Fibroblast of lung (primary cell): Measurements from ENCODE around the gene PGAM1.
"Not testable (repeated sequence)": the region's sequence is repeated elsewhere in the genome, so short reads cannot be mapped to it uniquely, and the experiment has no call there.

Experiments
- EZH2 ChIP-seq: IDR thresholded peaks from 2 replicates; pipeline ENCODE4 v1.5.1; 2012; ENCODE audit warnings: low read length, control low read depth, mild to moderate bottlenecking; ENCODE audit errors: missing control alignments
- TF ChIP-seq, protein P1 (sequence below), 2 donors: IDR thresholded peaks in 1 of 2; conservative IDR thresholded peaks in 1 of 2; 1 replicate in 1 of 2; 2 replicates in 1 of 2; pipeline ENCODE4 v1.5.1; 2011 to 2012; ENCODE audit warnings: low read length in 2 of 2, control low read depth in 1 of 2, inconsistent platforms in 1 of 2, low read depth in 1 of 2, mild to moderate bottlenecking in 1 of 2

- TF ChIP-seq, protein P1, sequence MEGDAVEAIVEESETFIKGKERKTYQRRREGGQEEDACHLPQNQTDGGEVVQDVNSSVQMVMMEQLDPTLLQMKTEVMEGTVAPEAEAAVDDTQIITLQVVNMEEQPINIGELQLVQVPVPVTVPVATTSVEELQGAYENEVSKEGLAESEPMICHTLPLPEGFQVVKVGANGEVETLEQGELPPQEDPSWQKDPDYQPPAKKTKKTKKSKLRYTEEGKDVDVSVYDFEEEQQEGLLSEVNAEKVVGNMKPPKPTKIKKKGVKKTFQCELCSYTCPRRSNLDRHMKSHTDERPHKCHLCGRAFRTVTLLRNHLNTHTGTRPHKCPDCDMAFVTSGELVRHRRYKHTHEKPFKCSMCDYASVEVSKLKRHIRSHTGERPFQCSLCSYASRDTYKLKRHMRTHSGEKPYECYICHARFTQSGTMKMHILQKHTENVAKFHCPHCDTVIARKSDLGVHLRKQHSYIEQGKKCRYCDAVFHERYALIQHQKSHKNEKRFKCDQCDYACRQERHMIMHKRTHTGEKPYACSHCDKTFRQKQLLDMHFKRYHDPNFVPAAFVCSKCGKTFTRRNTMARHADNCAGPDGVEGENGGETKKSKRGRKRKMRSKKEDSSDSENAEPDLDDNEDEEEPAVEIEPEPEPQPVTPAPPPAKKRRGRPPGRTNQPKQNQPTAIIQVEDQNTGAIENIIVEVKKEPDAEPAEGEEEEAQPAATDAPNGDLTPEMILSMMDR (conservative IDR thresholded peaks at IDR 0.05 in 1 of 2, IDR thresholded peaks at IDR 0.05 in 1 of 2; ENCODE audit: low read depth in 1 of 2, low read length in 2 of 2), result not testable (repeated sequence)
- not testable (repeated sequence) for TF ChIP-seq EZH2
Measured at GRCh38 chr10:97468781-97469180, 42.8 kb downstream of the PGAM1 start.
